NCI-H345 (cell line): Measurements from ENCODE around the gene LCN15.
"Not testable (repeated sequence)": the region's sequence is repeated elsewhere in the genome, so short reads cannot be mapped to it uniquely, and the experiment has no call there.

ENCODE experiments used
- DNase-seq: peaks from one replicate; lab custom pipeline; 2025; lab: John Stamatoyannopoulos, UW

Gene LCN15, protein sequence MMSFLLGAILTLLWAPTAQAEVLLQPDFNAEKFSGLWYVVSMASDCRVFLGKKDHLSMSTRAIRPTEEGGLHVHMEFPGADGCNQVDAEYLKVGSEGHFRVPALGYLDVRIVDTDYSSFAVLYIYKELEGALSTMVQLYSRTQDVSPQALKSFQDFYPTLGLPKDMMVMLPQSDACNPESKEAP

DNA sequence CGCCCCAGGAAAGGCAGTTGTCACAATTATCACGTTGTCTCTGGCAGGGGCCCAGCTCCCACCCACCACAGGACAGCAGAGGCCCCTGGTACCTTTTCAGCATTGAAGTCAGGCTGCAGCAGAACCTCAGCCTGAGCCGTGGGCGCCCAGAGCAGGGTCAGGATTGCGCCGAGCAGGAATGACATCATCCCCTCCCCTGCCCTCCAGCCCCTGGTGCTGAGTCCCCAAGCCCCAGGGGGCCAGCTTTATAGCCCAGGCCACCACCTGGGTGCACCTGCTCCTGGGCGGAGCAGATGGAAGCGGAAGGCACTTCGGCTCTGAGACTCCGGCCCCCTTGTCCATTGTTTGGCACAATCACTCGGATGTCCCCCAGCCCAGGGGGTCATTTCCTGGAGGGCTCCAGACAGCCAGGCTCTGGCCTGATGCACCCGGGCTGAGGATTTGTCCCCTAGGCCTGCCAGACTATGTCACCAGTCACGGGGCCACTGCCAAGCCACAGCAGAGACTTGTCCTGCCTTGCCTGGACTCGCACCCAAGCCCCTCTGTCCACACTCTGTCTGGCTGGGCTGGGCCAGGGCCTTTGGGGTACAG is at the start of gene LCN15:
LCN15 (minus strand) TSS at position 218 of the 591 bp plus-strand sequence; CDS start at position 188, 30 bp downstream.
- peak; percentile 88 for DNase-seq

DNA sequence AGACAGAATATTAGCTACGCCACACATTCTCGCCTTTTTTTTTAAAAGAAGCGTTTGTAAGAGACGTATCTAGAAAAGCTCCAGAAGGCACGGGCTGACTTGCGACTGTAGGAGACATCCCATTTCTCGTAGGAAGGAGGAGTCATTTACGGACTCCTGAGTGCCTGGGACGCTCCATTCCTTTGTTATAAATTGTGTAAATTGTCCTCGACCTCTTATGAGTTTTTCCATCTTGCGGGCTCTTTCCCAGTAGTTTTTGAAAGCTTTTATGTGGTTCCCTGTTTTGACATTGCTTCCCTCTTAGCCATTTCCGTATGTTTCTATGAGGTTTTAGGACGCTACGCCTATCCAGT is 44.5 kb upstream of the LCN15 start:
- DNase-seq: no peak

DNA sequence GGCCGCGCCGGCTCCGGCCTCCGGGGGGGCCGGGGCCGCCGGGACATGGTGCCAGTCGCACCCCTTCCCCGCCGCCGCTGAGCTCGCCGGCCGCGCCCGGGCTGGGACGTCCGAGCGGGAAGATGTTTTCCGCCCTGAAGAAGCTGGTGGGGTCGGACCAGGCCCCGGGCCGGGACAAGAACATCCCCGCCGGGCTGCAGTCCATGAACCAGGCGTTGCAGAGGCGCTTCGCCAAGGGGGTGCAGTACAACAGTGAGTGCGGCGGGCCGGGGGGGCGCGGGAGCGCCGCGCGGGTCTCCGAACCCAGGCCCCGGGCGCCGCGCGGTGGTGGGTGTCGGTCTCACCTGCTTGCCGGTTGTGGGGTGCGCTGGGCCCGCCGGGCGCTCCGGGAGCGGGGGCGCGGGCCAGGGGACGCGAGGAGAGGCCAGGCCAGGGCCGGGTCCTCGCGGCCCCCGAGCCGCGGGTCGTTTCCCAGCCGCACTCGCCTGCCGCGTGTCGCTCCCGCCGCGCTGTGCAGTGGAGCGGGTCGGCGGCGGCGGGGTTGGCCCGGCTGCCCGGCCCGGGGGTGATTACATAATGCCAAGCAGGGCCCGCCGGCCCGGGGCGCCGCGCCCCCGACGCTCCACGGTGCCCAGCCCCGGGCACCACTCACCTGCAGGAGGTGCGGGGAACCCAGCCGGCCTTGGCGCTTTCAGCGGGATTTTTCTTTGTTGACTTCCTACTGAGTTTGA is 43.9 kb upstream of the LCN15 start:
- peak; percentile 35 for DNase-seq

DNA sequence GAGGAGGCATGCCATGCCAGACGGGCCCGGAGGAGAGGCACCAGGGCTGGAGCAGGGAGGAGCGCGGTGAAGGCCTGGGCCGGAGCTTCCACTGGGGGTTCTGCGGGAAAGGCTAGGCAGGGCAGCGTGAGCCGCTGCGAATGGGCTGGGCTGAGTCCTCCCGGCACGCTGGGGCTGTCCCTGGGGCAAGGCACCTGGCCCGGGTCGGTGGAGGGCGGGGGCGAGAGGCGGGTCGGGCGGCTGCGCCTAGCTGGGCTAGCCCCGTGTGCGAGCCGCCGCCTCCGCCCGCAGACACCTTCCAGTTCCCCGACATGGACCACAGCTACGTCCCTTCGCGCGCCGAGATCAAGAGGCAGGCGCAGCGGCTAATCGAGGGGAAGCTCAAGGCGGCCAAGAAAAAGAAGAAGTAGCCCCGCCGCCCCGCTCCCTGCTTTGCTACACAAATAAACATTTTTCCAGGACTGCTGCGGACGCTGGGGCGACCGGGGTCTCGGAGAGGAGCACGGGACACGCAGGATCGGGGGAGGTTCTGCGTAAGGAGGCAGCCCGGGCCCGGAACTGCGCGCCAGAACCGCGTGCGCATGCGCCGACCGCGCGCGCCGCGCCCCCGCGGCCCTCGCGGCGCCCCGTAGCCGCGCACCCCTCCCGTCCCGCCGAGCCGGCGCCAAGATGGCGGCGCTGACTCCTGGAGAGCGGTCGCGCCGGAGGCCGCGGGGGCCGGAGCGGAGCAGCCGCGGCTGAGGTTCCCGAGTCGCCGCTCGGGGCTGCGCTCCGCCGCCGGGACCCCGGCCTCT is 43.2 kb upstream of the LCN15 start, which contains the start of gene RABL6:
RABL6 (plus strand) TSS at position 668 of the 794 bp plus-strand sequence. CDS start 249 bp downstream, outside the sequence.
- DNase-seq: peak; percentile 84

DNA sequence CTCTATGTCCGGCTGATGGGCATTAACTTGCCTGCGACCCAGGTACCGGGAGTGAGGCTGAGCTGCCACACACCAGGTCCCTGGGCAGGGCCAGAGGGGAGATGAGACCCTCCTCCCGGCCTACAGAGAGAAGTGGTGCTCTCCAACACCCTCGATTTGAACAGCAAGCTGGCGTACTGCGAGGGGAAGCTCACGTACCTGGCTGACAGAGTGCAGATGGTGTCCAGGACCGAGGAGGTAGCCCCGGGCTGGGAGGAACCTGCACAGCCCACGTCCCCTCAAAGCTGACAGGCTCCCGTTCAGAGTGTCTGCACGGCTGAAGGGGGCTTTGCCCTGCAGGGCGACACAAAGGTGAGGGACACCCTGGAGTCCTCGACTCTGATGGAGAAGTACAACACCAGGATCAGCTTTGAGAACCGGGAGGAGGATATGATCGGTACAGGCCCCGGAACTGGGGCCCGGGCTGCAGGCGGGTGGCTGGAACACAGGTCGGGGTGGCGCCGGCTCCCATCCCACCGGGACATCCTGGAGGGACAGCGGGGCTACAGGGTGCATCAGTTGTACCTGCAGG is 42.4 kb upstream of the LCN15 start:
- DNase-seq: no peak

DNA sequence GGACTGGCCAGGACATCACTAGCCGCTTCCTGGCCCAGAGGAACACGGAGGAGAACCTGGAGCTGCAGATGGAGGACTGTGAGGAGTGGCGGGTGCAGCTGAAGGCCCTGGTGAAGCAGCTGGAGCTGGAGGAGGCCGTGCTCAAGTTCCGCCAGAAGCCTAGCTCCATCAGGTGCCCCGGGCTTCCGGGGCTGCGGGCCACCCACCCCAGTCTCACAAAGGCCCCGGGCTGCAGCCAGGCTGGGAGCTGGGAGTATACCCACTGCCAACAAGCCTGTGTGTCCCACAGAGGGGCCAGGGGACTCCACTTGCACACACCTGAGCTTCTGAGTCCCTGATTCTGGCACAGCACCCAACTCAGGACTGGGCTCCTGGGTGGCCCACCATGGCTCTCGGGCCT is 41.7 kb upstream of the LCN15 start:
- no peak for DNase-seq

DNA sequence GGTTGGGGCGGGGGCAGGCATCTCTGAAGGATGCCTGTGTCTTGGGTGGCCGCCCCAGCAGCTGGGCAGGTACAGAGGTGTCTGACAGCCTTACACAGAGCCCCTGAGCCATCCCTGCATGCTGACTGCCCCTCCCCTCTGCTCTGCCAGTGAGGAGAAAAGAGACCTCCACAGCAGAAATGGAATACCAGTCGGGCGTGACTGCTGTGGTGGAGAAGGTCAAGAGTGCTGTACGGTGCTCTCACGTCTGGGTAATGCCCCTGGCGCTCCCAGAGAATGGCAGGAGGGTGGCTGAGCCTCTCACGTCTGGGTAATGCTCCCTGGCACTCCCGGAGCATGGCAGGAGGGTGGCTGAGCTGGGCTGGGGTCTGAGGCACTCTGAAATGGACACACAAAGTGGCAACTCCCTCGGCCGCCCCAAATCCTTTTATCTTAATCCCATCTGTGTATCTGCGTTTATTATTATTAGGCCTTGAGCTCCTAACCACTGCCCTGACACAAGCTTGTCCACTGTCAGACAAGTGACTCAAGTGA is 41.0 kb upstream of the LCN15 start:
- no peak for DNase-seq

DNA sequence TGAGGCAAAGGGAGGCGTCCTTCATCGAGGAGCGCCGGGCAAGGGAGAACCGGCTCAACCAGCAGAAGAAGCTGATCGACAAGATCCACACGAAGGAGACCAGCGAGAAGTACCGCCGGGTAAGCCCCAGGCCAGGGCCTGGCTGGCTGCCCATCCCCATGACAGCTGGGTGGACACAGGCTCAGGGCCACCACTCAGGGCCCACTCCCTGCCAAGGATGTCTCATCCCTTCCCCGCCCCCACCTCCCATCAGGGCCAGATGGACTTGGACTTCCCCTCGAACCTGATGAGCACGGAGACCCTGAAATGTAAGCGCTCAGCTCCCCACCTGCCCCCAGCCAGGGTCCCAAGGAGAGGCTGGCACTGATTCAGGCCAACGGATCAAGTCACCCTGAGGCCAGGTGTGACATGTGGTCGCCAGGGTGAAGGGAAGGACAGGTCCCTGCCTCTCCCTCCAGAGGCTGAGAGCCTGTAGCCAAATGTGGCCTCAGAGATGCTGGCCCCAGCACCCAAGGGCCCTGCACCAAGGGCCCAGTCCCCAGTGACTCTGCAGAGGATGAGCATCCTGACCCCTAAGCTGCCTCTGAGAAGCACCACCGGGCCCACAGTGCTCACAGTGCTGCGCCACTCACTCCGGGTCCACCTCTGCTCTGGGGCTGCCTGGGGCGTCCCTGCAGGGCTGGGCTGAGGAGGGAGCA is 40.3 kb upstream of the LCN15 start:
- DNase-seq: no peak

DNA sequence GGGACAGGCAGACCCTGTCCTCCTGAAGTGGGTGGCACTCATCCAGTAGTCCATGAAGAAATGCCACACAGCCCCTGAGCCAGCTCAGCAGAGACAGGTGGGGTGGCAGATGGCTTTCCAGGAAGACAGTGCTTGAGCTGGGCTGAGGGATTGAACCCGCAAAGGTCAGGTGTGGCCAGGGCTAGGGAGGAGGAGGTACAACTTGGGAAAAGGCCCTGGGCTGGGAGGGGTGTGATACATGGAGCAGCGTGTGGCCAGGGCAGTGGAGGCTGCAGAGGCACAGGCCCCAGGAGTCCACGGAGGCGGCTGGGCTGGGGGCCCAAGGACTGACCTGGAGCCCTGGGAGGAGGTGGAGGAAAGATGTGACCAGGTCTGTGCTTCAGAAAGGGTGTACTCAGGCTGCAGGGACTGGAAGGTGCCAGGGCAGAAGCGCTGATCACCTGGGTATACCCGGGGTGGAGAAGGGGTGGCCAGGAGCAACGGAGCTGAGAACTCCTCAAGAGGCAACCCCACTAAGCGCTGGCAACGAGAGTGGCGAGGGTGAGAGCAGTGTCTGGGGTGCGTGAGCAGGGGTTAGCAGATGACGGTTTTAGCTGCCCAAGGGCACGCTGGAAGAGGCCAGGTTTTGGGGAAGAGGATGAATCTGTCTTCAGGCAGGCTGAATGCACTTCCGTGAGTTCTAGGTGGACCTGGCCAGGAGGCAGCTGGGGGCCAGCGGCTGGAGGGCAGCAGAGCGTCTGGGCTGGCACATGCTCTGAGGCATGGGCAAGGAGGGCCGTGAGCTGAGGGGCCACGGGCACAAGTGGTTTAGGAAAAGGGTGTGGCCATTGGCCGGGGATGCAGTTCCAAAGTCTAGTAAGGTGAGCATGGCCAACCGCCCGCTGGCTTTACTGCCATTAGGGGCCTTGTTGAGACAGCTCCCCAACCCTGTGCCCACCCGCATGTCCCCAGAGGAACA is 39.5 kb upstream of the LCN15 start:
- DNase-seq: no peak

DNA sequence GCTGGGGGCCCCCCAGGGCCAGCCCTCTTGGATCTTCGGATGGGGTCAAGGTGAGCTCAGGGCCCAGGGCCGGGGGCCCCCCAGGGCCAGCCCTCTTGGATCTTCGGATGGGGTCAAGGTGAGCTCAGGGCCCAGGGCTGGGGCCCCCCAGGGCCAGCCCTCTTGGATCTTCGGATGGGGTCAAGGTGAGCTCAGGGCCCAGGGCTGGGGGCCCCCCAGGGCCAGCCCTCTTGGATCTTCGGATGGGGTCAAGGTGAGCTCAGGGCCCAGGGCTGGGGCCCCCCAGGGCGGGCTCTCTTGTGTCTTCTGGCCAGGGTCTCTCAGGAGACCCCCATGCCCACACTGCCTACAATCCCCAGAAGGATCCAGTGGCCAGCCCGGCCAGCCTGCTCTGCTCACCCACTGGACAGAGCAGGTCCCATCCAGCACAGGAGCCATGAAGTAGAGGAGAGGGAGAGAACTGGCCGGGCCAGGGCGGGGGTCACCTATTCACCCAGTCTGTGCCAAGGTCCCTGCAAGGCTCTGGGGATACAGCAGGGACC is 38.8 kb upstream of the LCN15 start:
- not testable (repeated sequence) for DNase-seq

DNA sequence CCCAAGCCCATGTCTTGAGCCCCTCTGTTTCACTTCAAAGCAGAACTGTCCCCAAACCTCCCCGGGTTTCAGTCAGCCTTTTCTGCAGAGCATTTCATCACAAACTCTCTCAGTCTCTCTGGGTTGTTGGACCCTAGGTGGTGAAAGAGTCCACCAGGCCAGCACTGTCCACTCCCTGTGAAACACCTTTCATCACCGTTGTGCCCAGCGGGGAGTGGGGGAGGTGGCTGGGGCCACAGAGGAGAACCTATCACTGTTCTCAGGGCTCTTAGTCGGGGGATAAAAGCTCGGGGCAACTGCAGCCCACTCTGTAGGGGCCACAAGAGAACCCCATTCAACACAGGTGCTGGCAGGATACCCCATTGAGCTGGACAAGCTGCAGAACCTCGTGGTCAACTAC is 38.0 kb upstream of the LCN15 start:
- DNase-seq: no peak

DNA sequence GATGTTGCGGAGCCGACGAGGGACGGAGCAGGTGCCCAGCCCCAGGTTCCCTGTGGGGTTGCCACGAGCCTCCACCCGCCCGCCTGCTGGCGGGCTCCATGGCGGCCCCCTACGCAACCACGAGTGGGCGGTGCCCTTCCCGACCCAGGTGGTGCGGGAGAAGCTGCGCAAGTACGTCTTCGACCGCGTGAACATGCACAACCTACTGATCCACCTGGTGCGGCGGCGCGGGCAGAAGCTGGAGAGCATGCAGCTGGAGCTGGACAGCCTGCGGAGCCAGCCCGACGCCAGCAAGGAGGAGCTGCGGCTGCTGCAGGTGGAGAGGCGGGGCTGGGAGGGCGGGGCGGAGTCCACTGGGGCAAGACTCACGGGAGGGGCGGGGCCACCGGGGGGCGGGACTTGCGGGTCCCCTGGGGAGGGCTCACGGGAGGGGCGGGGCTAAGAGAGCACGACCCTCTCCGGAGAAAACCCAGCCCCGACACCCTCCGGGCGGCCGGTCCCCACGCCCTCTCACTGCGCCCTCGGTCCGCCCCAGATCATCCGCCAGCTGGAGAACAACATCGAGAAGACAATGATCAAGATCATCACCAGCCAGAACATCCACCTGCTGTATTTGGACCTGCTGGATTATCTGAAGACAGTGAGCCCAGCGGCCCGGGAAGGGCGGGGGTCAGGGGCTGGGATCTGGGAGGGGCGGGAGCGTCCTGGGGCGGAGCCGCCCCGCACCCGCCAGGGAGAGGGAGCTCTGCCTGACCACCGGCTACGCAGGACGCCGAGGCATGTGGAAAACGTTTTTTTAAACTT is 35.7 kb upstream of the LCN15 start:
- DNase-seq: peak; percentile 93

DNA sequence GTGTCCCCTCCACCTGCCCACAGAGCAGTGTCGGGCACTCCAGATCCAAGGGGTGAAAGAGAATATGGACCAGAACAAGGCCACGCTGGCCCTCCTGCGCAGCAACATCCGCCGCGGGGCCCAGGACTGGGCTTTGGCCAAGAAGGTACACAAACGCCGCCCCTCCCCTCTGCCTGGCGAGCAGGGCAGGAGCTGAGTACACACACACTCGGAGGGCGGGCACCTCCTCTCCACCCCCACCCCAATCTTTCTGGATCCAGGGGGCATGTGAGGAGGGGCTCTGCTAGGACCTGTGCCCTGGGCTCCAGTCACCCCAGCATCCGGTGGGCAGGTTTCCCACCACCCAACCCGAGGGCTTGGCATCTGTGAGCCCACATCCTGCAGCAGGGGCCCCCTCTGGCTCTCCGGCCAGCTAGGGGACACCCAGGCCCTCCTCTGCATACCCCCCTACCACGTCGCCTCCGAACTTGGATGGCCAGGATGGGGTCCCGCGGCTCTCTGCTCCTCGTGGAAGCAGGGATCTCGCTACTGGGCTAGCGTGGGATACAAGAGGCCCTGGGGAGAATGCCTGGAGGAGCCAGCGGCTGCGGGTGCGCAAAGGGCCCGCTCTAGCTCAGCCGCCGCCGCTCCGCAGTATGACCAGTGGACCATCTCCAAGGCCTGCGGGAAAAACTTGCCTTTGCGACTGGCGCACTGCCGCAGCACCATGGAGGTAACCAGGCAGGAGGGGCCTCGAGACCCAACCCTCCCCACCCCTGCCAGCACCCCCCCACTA is 34.9 kb upstream of the LCN15 start:
- DNase-seq: peak; percentile 60

DNA sequence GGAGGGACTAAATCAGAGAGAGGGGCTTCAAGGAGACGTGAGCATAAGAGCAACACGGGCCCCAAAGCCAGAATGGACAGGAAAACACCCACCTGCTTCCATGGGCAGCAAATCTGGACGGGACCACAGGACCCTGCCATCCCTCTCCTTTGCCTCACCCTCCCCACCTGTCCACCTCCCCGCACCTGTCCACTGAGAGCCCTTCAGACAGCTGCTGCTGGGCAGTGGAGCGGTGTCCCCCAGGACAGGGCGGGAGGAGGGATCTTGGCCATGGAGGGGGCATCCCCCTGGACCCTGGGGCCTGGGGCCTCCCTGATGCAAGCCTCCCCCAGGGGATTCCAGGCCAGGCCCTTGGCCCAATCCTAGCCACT is 34.4 kb upstream of the LCN15 start:
- DNase-seq: no peak

DNA sequence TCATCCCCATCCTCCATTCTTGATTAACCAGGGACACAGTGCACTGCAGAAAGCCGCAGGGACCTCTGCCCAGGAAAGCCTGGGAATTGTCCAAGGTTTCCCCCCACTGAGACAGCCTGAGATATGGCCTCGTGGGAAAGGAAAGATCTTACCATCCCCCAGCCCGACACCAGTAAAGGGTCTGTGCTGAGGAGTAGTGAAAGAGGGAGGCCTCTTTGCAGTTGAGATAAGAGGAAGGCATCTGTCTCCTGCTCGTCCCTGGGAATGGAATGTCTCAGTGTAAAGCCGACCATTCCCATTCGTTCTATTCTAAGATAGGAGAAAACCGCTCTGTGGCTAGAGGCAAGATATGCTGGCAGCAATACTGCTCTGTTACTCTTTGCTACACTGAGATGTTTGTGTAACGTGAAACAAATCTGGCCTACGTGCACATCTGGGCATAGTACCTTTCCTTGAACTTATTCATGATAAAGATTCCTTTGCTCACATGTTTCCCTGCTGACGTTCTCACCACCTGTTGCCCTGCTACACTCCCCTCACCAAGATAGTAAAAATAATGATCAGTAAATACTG is 32.5 kb upstream of the LCN15 start:
- DNase-seq: not testable (repeated sequence)

DNA sequence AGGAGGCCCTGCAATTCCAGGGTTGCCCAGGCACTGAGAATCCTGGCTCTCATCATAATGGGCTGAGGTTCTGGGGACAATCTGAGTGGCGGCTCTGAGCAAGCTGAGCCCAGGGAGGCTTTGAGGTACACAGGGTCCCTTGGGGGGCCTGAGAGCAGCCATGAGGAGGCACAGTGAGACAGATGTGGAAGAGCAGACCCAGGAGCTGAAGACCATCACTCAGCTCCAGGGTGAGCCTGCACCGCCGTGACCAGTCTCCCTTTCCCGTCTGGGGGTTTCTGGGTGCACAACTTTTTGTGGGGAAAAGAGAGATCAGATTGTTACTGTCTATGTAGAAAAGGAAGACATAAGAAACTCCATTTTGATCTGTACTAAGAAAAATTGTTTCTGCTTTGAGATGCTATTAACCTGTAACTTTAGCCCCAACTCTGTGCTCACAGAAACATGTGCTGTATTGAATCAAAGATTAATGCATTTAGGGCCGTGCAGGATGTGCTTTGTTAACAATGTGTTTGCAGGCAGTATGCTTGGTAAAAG is 32.0 kb upstream of the LCN15 start, which contains the start of gene CCDC183:
CCDC183 (plus strand) TSS at position 101 of the 537 bp plus-strand sequence; CDS start at position 161, 60 bp downstream.
- no peak for DNase-seq

DNA sequence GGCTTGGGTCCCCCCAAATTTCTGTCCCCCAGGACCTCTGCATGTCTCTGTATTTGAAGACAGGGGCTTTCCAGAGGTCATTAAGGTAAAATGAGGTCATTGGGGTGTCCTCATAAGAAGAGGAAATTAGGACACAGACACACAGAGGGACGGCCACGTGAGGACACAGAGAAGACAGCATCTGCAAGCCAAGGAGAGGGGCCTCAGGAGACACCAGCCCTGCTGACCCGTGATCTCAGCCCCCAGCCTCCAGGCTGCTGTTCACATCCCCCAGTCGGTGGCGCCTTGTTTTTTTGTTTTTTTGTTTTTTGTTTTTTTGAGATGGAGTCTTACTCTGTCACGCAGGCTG is 30.7 kb upstream of the LCN15 start:
- DNase-seq: no peak
